Uterus (tissue), 4 donors: ENCODE results near the gene LRRC4C. TPM values are rescaled to one million over a fixed set of nuclear protein-coding genes. Genes with fewer than 3 reads are reported as not detected.

ENCODE experiments used
- DNase-seq, 2 donors: peaks; one replicate each; pipeline ENCODE4 v3.0.0-alpha.2; 2019 to 2020
- H3K27ac ChIP-seq, 2 donors: fragments of 200-600 bp; sonication (generic); 1 replicate in 1 of 2; 2 replicates in 1 of 2; pipeline ENCODE4 v1.5.1; 2016 to 2018
- H3K27me3 ChIP-seq, 2 donors: fragments of 200-600 bp; sonication (generic); one replicate each; pipeline ENCODE4 v1.5.1; 2018 to 2019; ENCODE audit warnings: control low read depth in 1 of 2
- H3K36me3 ChIP-seq, 2 donors: fragments of 200-600 bp; sonication (generic); one replicate each; pipeline ENCODE4 v1.5.1; 2019; ENCODE audit warnings: control low read depth in 1 of 2
- H3K4me1 ChIP-seq, 2 donors: fragments of 200-600 bp; sonication (generic); one replicate each; pipeline ENCODE4 v1.5.1; 2018 to 2019; ENCODE audit warnings: control low read depth in 1 of 2
- H3K4me3 ChIP-seq, 2 donors: fragments of 200-600 bp; sonication (generic); 1 replicate in 1 of 2; 2 replicates in 1 of 2; pipeline ENCODE4 v1.5.1; 2018 to 2019; ENCODE audit warnings: mild to moderate bottlenecking in 1 of 2
- H3K9me3 ChIP-seq, 2 donors: fragments of 200-600 bp; sonication (generic); one replicate each; pipeline ENCODE4 v1.5.1; 2019; ENCODE audit warnings: control low read depth in 1 of 2
- CTCF ChIP-seq, 4 experiments: fragments of 200-600 bp in 2 of 4; fragments of 450-650 bp in 2 of 4; sonication (generic) in 2 of 4; IDR thresholded peaks; one replicate each; pipeline ENCODE4 v1.5.1; 2016 to 2019; ENCODE audit warnings: antibody characterized with exemption in 4 of 4, mild to moderate bottlenecking in 2 of 4, moderate library complexity in 1 of 4
- POLR2A ChIP-seq, 2 donors: fragments of 450-650 bp; IDR thresholded peaks; one replicate each; pipeline ENCODE4 v1.6.1; 2016; ENCODE audit warnings: antibody characterized with exemption in 2 of 2, mild to moderate bottlenecking in 1 of 2, moderate library complexity in 1 of 2
- intact Hi-C: fragments of 100-400 bp; cut with DNase I; formaldehyde crosslinking; loops from one replicate; pipeline ENCODE4 v1.15.1; 2023; ENCODE audit warnings: low total_unique reads
- total RNA-seq, 4 donors: library from RNA; depleted of rRNA in 3 of 4; stranded (reverse); fragments of >200 nt in 3 of 4; gene quantifications; one replicate each; pipeline versions ENCODE4 v1.1.0 to v1.2.4, GENCODE V29; 2014 to 2023
- donor health status: DM: yes; HTN: yes; CAD: no.

LRRC4C gene
- total RNA-seq, 4 donors from 2014 or later = 1.5 to 16.9 (median 2.1) TPM; not detected in 1

GRCh38 chr11:41121600-41121999 lies 337.9 kb downstream of the LRRC4C start:
- intact Hi-C loops = no loop called here
- Histone ChIP-seq H3K9me3 (no peaks in the 10 kb centered on the region), H3K27me3 (no peaks in the 10 kb centered on the region), H3K27ac (no peak overlapping the region), H3K36me3 (no peaks in the 10 kb centered on the region), H3K4me1 (no peaks in the 10 kb centered on the region), H3K4me3 (no peak overlapping the region)
- DNase-seq = no peak
- TF ChIP-seq POLR2A (IDR thresholded peaks at IDR 0.05) = no peak
- no peak for TF ChIP-seq CTCF (IDR thresholded peaks at IDR 0.05)

GRCh38 chr11:41119484-41119883 lies 340.0 kb downstream of the LRRC4C start:
- Histone ChIP-seq H3K4me1 (no peaks in the 10 kb centered on the region), H3K36me3 (no peaks in the 10 kb centered on the region), H3K9me3 (no peaks in the 10 kb centered on the region), H3K4me3 (no peak overlapping the region), H3K27ac (no peak overlapping the region), H3K27me3 (no peaks in the 10 kb centered on the region)
- intact Hi-C loops = no loop called here
- DNase-seq = no peak
- TF ChIP-seq CTCF (IDR thresholded peaks at IDR 0.05) (no peak), POLR2A (IDR thresholded peaks at IDR 0.05) (no peak)

DNA sequence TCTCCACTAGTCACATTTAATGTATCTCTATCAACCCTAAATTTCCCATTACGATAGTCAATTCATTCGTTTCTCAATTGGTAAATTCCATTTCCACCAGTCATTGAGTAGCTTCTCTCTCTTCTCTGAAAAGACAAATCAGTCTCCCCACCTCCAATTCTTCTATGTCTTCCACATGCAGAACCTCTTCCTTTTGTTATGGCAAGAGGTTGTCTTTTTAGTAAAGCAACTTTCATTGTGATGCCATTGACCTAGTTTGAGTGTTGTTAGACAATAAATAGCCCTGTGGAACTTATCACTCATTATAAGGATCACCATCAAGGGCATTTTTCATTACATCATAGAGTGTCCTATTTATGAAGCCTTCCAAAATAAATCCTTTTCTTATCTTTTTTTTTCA lies 340.9 kb downstream of the LRRC4C start:
- H3K27me3 ChIP-seq = no peaks in the 10 kb centered on the region
- intact Hi-C loops = no loop called here
- H3K27ac ChIP-seq = no peak overlapping the region
- no peak for TF ChIP-seq POLR2A (IDR thresholded peaks at IDR 0.05)
- no peak for TF ChIP-seq CTCF (IDR thresholded peaks at IDR 0.05)
- H3K4me1 ChIP-seq = no peaks in the 10 kb centered on the region
- no peaks in the 10 kb centered on the region for H3K9me3 ChIP-seq
- no peaks in the 10 kb centered on the region for H3K36me3 ChIP-seq
- H3K4me3 ChIP-seq = no peak overlapping the region
- no peak for DNase-seq

GRCh38 chr11:41116970-41117369 lies 342.5 kb downstream of the LRRC4C start:
- no peak for TF ChIP-seq POLR2A (IDR thresholded peaks at IDR 0.05)
- no peak for TF ChIP-seq CTCF (IDR thresholded peaks at IDR 0.05)
- no peak for DNase-seq
- H3K27ac ChIP-seq = no peak overlapping the region
- intact Hi-C loops = no loop called here
- no peak overlapping the region for H3K4me3 ChIP-seq
- no peaks in the 10 kb centered on the region for H3K9me3 ChIP-seq
- no peaks in the 10 kb centered on the region for H3K36me3 ChIP-seq
- no peaks in the 10 kb centered on the region for H3K27me3 ChIP-seq
- H3K4me1 ChIP-seq = no peaks in the 10 kb centered on the region

DNA sequence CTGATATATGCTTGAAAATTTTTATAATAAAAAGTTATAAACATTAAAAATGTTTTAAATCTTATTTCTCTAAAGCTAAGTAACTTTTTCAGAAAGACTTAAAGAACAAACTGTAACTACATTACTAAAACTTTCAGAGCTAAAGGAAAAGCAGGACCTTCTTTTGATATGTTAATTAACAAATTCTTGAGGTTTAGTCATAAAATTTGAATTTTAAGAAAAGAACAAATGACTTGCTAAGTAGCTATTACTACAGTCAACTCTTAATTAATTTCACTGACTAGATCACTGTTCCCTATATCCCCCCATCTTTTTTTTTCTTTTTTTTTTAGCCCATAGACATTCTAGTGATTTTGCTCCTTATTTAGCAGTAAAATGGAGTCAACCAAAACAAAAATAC lies 344.4 kb downstream of the LRRC4C start:
- H3K27ac ChIP-seq = no peak overlapping the region
- no peaks in the 10 kb centered on the region for H3K9me3 ChIP-seq
- intact Hi-C loops = no loop called here
- H3K4me3 ChIP-seq = no peak overlapping the region
- TF ChIP-seq CTCF (IDR thresholded peaks at IDR 0.05) = no peak
- no peak for TF ChIP-seq POLR2A (IDR thresholded peaks at IDR 0.05)
- no peaks in the 10 kb centered on the region for H3K4me1 ChIP-seq
- no peaks in the 10 kb centered on the region for H3K36me3 ChIP-seq
- no peak for DNase-seq
- H3K27me3 ChIP-seq = no peaks in the 10 kb centered on the region
